ENCODE results near the gene PACRG.

PACRG gene

DNA sequence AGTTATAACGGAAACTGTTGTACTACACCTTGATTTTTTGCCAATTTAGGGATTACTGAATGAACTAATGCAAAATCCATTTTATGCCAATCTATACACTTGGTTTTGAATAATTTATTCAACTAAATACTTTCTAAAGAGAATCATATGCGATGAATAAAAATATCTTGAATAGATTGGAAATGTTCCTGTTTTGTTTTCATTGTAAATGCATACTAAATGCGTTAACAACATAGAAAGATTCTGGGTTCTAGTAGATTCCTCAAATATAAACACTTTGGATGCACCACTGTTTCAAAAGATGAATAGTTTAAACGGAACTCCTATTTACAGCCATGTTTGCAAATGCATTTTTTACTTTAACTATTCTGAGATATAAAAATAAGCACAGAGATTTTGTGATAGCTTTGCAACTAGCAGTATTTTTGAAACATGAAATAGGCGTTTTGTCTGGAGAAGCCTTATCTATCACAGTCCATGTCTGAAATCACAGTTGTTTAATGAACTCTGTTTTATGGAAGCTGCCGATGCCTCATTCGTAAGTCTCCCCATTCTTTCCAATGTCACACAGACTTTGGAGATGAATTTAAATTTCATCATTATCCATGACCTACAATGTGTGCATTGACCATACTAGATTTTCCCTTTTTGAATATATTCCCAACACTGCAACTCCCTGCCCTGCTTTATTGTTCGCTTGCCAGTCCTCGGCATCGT lies 409.1 kb downstream of the PACRG start:
- DNase-seq (ENCODE audit: low spot score), result no peak

DNA sequence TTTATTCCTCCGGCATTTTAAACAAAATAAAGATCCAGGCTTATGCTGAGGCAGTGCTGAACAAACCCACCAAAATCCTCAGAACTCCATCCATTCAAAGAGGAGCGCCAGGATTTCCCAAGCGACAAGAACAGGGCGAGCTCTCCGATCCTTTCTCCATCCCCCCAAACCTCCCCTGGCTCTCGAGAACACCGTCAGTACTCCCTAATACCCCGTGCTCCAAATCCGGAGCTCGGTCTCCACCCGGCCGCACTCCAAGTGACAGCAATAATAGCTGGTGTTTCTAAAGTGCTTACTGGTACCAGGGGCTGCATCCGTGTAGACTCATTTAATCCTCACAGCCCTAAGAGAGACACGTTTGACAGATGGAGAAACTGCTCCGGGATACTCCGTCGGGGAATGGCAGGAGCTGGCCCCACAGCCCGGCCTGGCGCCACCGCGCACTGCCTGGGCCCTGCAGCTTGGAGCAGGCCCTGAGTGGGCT lies 409.7 kb downstream of the PACRG start:
- no peak for DNase-seq (ENCODE audit: low spot score)

DNA sequence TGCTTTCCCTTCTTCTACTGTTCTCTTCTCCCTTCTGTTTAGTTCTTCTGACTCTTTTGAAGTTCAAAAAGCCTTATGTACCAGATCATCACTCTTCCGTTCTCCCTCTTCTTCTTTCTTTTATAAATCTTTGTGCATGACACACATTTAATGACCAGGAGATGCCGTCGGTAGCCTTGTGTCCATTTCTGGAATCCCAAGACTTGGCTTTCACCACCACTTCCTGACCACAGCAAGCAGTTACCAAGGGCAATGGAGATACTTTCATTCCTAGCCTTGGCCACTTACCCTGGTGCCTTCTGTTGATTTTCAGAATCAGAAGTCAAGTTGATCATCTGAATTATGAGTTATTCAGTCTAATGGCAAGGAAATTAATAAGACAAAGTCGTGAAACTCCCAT lies 418.3 kb downstream of the PACRG start:
- DNase-seq (ENCODE audit: low spot score), result no peak

DNA sequence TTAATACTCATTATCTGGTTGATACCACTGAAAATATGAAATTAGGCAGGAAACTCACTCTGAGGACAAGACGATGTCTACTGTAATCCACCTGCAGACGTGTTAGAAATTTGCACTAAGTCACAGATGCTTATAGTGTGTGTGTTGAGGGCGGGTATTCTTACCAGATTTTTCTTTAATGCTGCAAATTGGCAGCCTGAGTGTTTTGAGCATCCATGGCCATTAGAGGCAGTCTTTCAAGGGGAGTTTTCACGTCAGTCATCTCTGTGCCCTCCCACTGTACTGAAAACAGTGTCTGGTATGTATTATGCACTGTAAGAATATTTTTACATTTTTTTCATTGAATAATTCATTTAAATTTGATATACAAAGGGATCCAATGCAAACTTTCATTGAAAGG lies 420.2 kb downstream of the PACRG start:
- DNase-seq (ENCODE audit: low spot score), result no peak

DNA sequence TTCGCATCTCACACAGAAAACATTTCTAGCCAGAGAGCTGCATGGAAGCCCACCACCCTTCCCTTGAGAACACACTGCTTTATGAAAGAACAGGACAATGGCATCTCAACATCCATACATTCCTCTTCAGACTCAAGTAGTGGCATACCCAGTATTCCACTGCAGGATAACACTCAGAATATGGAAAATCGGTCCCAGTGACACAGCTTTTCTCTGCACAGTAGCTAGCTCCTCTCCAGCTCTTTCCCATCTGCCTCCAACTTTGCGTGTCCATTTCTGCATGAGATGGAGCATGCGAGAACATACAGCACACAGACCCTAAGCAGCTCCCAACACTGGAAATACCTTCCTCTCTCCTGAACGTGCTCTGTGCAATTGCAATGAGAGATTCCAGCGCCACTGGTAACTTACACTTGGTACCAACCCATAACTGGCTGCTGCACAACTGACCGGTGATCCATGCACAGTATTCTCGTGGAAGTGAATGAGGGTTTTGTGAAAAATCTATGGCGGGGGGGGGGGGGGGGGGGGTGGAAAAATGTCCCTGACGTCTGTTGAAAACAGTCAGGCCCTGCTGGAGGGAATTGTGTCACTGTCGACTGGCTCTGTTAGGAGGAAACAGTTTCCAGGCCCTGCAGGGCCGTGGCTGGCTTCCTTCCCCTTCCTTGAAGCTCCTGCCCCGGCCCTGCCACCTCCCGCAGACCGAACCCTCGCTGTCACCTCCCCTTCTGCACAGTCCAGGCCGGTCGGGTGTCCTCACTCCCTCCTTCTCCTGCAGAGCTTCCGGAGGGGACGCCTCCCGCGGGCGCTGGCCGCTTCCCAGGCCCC lies 420.9 kb downstream of the PACRG start:
- no peak for DNase-seq (ENCODE audit: low spot score)

DNA sequence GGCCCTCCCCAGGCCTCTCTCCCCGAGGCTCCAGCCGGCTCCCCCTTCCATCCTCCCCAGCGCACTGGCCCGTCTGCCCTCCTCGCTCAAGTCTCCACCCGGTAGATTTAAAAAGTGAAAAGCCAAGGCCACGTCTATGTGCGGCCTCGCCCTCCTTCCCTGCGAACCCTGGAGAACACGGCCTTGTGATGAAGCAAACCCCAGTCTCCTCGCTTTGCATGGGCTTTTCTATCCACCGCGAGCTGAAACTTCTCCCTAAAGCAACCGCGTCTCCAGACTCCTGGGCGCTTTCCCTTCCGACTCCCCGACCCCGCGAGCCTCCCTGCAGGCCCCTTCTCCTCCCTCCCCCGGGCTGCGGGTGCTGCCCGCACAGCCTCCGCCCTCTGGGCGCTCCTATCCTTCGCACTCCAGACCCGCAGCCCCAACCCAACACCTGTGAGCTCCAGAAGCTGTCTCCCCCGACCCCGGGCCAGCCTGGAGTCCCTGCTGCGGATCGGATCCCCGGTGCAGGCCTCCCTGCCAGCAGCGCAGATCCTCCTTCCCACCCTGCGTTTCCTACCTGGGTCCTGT lies 421.6 kb downstream of the PACRG start:
- DNase-seq (ENCODE audit: low spot score), result no peak

DNA sequence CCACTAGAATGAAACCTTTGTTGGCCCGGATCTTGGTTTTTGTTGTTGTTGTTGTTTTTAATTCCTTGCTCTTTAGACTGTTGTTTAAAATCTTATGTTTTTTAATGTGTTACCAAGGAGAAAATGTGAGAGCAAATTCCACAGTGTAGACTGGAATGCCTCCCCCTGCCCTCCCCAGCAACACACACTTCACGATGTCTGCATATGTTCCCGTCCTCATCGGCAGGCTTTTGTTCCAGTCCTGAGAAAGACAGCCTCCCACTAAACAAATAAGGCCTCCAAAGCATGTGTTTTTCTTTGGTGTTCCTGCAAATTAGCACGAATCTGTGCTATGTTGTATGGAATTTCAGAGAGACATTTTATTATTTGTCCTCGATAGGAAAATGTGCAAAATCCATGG lies 423.4 kb downstream of the PACRG start:
- DNase-seq (ENCODE audit: low spot score), result no peak

DNA sequence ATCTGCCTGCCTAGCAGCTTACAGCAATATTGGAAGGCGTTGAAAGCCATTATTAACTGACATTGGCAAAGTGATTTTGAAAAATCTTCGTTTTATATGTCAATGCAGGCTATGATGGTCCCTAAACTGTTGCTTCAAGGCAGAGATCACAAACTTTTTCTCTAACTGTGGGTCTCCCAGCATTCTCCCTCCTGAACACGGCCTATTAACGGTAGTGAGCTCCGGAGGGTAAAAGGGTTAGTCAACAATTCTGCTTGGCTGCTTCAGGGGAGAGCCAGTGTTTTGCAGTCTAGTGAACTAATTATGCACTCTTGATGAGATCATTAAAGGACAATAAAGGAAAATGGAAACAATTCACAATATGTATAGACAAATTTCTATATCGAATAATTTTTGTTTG lies 424.9 kb downstream of the PACRG start:
- no peak for DNase-seq (ENCODE audit: low spot score)

DNA sequence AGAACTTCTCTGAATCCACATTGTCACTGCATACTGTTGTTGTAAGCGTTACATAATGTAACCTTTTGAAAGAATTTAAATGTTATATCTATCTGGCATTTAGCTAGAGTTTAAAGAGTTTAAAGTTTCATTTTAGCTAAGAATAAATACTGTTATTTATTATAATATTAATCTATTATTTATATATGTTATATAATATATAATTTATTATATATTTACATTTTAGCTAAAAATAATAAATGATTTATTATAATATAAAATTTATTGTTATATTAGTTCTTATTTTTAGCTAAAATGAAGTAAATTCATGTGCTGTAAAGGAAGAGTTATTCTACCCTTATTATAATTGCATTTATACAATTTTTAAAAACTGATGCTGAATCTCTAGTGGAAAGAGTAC lies 431.3 kb downstream of the PACRG start:
- no peak for DNase-seq (ENCODE audit: low spot score)

DNA sequence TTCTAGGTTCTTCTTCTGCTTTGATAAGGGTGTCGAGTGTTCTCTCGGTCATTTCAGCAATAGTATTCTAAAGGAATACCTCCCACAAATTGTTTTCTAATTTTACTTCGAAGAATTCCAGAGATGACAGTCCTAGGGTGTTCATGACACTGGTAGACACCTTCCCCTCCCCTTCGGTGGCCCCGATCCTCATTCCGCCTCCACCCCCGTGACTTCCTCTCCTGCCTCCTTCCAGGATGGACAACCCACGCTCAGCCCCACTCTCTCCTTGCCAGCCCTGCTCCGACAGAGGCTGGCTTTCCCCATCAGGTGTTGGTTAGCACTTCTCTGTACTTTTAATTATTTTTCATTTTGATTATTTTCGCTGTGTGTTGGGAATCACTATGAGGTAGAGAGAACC lies 431.9 kb downstream of the PACRG start:
- no peak for DNase-seq (ENCODE audit: low spot score)

DNA sequence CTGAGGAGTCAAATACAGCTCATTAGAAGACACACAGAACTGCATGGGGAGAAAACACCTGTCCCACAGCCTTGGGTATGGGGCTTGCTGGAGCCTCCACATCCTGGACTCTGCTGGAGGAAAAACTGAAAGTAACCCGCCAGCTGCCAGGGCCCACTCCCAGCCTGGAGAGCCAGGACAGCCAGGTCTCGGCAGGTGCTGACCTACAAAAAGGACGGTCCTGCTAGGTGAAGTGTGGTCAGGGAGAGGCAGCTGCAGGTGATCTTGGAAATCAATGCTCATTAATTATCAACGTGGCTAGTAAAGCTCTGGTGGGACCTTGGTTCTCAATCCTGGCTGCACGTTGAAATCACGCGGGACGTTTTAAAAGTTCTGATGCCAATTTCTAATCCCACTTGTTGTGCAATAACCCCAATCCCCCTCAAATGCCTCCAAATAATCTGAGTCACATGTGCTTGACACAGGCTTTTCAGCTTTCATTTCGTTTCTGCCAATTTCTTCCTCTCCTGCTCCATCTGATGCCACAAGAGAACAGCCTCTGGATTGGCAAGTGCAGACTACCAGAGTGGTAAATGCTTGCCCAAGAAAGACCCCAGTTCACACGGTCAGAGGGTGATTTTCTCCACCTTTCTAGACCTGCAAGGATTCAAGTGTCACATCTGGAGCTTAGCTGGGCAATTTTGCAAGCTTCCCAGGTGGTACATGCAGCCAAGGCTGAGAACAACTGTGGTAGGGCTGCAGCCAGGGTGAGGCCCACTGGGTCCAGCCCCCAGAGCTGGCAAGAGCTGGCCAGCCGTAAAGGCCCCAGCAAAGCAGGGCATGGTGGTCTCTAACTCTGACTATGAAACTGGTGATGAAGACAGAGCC lies 434.5 kb downstream of the PACRG start:
- DNase-seq (ENCODE audit: low spot score), result no peak

DNA sequence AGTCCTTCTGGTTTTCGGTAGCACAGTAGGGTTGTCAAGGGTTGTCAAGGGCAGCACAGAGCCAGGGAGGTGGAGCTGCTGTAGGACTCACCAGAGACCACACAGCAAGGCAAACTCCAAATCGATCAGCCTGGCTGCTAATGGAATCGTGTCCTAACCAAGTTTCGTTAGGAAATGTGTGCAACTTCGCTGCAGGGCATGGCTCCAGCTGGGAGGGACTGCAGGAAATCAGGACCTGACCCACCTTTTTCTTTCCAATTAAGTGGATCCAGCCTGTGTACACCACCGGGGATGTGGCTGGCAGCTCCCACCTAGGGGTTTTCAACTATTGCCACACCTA lies 435.1 kb downstream of the PACRG start:
- no peak for DNase-seq (ENCODE audit: low spot score)

DNA sequence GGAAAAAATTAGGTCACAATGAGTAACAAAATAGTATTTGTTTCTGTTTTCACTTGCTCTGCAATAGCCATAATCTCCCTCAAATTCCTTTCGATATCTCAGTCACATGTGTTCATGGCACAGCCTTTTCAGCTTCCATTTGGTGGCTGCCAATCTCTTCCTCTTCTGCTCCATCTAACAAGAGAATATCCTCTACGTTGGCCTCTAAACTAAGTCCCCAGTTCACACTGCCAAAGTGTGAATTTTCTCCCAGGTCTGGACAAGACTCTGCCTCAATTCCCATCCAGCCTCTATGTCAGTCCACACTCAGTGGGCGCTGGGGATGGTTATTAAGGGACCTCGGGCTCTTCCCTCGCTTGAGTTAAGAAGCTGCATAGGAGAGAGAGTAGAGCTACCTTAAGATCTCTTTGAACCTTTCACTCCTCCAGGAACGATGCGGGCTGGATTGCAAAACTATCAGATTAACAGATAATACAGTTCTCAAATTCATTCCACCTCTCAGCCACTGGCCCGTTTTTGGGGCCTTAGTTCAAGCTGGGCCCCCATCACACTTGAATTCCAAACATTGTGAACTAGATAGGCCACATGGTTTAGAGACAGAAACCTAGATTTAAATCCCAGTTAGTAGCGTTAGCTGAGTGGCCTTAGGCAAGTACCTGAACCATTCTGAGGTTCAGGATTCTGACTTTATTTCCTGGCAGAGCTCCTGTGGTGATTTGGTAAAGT lies 436.6 kb downstream of the PACRG start:
- no peak for DNase-seq (ENCODE audit: low spot score)

DNA sequence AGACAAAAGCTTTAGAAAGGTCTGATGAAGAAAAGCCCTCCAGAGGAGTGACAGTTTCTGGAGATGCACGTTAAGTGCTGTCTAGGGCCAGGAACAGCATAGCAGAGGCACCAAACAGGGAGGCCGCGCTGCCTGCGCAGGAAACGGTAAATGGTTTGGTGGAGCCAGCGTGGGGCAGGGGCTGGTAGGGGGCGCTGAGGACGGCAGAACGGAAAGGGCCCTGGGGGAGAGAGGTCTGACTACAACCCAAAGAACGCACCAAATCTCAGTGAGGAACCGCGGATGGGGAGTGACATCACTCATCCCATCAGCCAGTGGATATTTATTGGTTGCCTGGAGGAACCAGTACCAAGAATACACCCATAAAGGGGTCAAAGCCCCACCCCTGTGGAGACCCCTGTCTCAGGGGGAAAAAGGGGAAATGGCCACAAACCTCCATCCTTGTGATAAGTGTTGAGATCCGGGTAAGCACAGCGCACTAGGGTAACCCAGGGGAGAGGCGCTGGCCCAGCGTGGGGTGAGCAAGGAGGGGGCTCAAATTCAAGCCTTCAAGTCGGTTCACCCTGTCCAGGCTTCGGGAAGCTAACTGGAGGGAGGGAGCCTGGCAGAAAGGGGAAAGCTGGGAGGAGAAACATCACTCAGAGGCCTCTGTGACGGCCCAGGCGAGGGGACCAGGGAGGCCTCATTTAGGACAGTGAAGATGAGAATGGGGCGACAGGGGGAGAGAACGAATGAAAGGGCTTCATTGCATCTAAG lies 437.6 kb downstream of the PACRG start:
- no peak for DNase-seq (ENCODE audit: low spot score)

DNA sequence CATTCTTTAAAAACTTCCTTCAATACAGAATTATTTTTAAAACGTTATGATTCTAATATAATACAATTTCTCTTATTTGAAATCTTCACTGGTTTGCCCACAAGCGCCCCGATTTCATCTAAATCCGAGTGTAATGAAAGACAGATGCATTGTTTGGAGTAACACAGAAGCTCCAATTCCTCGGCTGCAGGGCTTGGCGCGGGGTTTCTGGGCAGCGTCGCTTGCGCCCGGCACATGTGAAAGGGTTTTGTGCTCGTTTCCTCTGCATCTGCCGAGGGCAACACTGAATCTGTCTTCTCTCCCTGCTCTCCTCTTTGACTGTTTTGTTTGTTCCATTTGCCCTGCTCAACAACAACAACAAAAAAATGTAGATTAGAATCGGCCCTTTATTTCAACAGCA lies 438.1 kb downstream of the PACRG start:
- no peak for DNase-seq (ENCODE audit: low spot score)

DNA sequence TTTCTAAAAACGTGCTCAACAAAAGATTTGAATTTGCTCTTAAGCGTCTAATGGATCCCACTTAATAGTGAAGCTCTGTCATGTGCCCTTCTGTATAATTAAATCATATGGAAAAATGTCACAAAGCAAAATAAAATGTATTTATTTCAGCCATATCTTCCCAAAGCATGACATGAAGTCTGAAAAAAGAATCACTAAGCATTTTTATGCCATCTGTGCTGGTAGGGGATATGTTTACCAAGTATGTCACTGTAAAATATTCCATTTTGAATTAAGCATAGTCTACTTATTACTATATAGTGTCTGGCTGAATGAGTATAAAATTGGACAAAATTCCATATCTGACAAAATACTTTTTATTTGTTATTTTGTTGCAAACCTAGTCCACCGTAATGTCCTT lies 438.7 kb downstream of the PACRG start:
- DNase-seq (ENCODE audit: low spot score), result no peak

DNA sequence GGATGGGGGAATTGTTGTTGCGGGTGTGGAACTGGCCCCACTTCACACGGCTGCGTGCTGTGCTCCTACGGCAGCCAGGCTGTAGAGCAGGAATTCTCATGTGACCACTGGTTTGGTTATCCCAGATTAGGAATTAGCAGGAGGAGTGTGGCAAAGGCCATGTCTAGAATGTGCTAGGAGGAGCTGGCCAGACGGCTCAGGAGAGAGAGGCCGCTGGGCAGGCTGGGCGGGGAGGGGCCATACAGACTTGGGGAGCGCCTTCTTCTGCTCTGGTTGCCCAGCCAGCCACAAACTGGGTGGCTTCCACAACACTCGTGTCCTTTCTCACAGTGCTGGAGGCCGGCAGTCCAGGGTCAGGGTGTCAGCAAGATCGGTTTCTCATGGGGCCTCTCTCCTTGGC lies 441.7 kb downstream of the PACRG start:
- DNase-seq (ENCODE audit: low spot score), result no peak

DNA sequence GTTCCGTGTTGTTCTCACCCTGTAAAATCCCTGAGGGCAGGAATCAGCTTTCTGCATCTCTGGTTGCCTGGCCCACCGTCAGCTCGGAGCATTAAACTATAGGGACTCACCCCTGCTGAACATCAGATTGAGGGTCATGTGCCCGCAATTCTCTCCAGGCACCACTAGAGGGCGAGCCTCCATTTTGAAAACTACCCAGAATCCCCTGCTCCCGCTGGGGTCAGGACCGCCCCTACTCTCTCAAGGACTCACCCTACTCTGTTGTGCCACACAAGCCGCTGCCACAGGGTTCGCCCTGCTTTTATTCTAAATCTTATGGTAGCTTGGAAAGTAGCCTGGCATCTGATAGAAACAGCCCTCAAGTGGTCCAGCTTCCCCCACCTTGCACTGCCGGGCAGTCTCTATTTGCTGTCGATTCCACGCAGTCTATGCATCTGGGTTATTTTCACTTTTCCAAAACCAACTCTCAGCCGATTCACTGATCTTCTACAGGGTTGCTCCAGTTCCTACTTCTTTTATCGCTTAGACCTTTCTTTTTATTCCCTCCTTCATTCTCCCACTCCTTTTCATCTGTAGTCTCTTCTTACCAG lies 442.6 kb downstream of the PACRG start:
- no peak for DNase-seq (ENCODE audit: low spot score)

DNA sequence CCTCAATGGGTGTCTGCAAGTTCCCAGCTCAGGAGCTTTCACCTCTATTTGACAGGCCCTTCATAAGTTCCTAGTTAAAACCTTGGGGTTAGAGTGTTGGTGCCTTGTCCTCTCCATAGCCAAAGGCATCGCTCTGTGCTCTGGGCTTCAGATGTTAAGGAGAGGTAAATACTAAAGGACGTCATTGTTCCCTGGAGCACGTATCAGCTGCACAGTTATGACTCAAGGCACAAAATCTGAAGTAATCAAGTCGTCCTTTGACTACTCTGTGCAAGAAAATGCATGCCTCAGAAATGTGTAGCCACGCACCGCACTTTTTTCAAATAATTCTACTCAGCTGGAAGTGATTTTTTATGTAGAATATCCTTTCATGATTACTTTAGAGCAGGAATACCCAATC lies 446.0 kb downstream of the PACRG start:
- no peak for DNase-seq (ENCODE audit: low spot score)

DNA sequence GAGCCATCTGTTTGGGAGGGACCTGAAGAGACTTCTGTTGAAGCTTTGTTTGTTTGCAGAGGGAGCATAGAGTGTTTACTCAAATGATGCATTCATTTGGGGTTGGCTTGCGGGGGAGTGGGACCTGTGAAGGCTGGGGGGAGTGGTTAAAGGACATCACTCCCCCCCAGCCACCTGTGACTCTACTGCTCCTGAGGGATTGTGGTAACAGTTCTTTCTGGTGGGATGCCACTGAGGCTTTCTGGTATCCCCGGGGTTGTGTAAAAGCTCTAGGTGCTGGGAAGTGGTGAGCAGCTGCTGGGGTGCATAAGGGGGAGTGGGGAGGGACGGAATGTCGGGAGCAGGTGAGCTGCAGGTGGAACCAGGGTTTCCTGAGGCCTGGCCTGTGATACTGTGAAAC lies 447.5 kb downstream of the PACRG start:
- DNase-seq (ENCODE audit: low spot score), result no peak

Measured in SK-N-DZ (cell line).